Spinal cord (tissue), 10 donors: ENCODE data around the gene STAB1. TPM values are rescaled to one million over a fixed set of nuclear protein-coding genes. Genes with fewer than 3 reads are reported as not detected.
A peak's percentile ranks its signal among the peaks of the same experiment; 100 is the strongest.

Source experiments
- DNase-seq, 6 donors: peaks; one replicate each; pipeline versions ENCODE4 v3.0.0 to v3.0.0-alpha.2; 2013 to 2015; ENCODE audit warnings: low spot score in 6 of 6, low read depth in 4 of 6
- H3K27ac ChIP-seq: one replicate; pipeline ENCODE4 v1.5.1; 2013; ENCODE audit warnings: low read depth, low read length, control low read depth
- H3K27me3 ChIP-seq: one replicate; pipeline ENCODE4 v1.6.1; 2013; ENCODE audit warnings: low read length; ENCODE audit not compliant: control insufficient read depth, insufficient read depth
- H3K36me3 ChIP-seq: one replicate; pipeline ENCODE4 v1.6.1; 2013; ENCODE audit warnings: low read length; ENCODE audit not compliant: control insufficient read depth, insufficient read depth
- H3K4me1 ChIP-seq: one replicate; pipeline ENCODE4 v1.6.1; 2013; ENCODE audit warnings: low read length; ENCODE audit not compliant: control insufficient read depth, insufficient read depth
- H3K4me3 ChIP-seq: one replicate; pipeline ENCODE4 v1.5.1; 2013; ENCODE audit warnings: low read depth, low read length, control low read depth
- H3K9me3 ChIP-seq: one replicate; pipeline ENCODE4 v1.6.1; 2013; ENCODE audit warnings: low read length; ENCODE audit not compliant: control insufficient read depth, insufficient read depth
- WGBS: methylation state at CpG from one replicate; pipeline ENCODE4 v1.1.5; 2013; ENCODE audit warnings: missing lambda C conversion rate; ENCODE audit not compliant: insufficient coverage; 5-methylcytosine and 5-hydroxymethylcytosine counted together
- polyA plus RNA-seq, 2 donors: library from polyadenylated mRNA; unstranded; fragments of 120-200 nt; gene quantifications; one replicate each; pipeline ENCODE4 v1.2.1, GENCODE V29; 2013; ENCODE audit not compliant: insufficient read length in 2 of 2
- total RNA-seq, 2 donors: library from RNA; depleted of rRNA in 1 of 2; stranded (reverse); fragments of 120-200 nt in 1 of 2; fragments of >200 nt in 1 of 2; gene quantifications; one replicate each; pipeline versions ENCODE4 v1.2.3 to v1.2.4, GENCODE V29; 2013 to 2014
- donor health status: healthy.

Gene STAB1
- total and polyA plus RNA-seq, 4 donors = 34.5 to 79.7 (median 38.3) TPM

DNA sequence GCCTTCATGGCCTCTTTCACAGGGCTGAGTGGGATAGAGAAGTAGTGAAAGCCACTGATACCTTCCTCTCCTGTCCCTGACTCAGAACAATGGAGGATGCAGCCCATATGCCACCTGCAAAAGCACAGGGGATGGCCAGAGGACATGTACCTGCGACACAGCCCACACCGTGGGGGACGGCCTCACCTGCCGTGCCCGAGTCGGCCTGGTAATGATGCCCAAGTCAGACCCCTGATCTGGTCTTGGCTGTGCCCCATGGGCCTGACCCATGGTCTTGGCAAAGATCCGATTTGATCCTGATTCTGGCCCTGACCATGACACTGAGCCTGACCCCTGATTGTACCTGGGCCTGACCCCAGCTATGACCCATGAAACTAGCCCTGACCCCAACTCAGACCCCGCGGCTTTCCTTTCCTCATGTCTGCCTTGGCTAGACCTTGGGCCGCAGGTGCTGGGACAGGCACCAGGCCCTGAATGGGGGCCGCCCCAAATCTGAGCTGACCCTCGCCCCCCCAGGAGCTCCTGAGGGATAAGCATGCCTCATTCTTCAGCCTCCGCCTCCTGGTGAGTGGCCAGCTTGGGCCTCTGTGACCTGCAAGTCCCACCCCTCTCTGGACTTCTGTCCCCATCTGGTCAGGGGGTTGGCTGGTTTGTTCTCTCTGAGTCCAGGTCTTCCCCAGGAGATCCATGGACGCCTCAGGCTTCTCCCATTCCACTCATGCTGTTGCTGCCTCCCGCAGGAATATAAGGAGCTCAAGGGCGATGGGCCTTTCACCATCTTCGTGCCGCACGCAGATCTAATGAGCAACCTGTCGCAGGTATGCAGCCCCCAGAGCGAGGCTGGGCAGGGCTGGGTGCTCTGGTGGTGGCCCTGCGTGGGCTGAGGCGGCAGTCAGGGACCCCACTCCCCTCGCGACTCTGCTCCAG is 22.9 kb downstream of the STAB1 start:
- Histone ChIP-seq H3K9me3 (no peaks in the 10 kb centered on the region), H3K4me1 (peaks cover 13% of the 10 kb centered on the region), H3K27ac (no peak overlapping the region), H3K36me3 (peaks cover 35% of the 10 kb centered on the region), H3K27me3 (no peaks in the 10 kb centered on the region), H3K4me3 (peak overlapping the region; percentile 24)
- 69% methylated on average over 23 of the region's 25 CpGs for WGBS
- DNase-seq = no peak

DNA sequence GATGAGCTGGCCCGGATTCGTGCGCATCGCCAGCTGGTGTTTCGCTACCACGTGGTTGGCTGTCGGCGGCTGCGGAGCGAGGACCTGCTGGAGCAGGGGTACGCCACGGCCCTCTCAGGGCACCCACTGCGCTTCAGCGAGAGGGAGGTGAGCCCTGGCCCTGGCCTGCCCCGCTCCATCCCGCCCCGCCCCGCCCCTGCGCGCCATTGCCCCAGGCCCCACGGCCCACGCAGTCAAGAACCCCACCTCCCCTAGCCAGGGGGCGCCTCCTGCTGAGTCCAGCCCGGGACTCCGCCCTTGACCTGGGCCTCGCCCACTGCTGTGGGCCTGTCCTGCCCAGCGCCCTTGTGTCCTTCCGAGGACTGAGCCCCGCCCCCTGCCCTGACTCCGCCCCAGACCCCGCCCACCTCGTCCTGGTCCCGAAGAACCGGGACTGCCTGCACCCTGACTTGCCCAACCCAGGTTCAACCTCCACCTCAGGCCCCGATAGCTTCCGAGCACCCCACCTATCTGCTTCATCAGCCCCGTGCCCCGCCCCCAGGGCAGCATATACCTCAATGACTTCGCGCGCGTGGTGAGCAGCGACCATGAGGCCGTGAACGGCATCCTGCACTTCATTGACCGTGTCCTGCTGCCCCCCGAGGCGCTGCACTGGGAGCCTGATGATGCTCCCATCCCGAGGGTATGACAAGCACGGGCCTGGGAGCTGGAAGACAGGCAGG is 23.7 kb downstream of the STAB1 start:
- 22% methylated on average over 43 of the region's 50 CpGs for WGBS
- H3K36me3 ChIP-seq = peaks cover 44% of the 10 kb centered on the region
- H3K27ac ChIP-seq = no peak overlapping the region
- H3K27me3 ChIP-seq = no peaks in the 10 kb centered on the region
- peak overlapping the region; percentile 24 for H3K4me3 ChIP-seq
- H3K4me1 ChIP-seq = peaks cover 13% of the 10 kb centered on the region
- DNase-seq = peak in 2 of 6 donors; percentile 58
- H3K9me3 ChIP-seq = no peaks in the 10 kb centered on the region

DNA sequence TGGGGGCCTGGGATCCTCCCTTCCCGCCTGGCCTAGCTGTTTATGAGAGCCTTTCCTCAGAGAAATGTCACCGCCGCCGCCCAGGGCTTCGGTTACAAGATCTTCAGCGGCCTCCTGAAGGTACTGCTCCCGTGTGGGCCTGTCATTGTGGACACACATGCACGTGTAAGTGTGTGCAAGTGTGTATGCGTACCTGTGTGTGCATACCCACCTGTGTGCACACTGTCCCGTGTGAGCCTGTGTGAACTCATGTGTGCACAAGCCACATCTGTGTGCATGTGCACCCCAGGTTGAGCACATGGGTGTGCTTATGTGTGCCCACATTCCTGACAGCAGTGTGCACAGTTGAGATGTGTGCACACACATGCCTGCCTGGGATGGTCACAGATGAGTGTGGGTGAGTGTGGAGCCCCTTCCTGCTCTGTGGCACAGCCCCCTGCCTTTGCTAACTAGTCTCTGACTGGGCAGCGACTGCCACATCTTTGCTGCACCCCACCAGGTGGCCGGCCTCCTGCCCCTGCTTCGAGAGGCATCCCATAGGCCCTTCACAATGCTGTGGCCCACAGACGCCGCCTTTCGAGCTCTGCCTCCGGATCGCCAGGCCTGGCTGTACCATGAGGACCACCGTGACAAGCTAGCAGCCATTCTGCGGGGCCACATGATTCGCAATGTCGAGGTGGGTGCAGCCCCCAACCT is 24.5 kb downstream of the STAB1 start:
- Histone ChIP-seq H3K9me3 (no peaks in the 10 kb centered on the region), H3K36me3 (peaks cover 49% of the 10 kb centered on the region), H3K27ac (no peak overlapping the region), H3K4me1 (peaks cover 15% of the 10 kb centered on the region), H3K27me3 (no peaks in the 10 kb centered on the region), H3K4me3 (no peak overlapping the region)
- DNase-seq = no peak
- WGBS = 82% methylated on average over 22 of the region's 22 CpGs

DNA sequence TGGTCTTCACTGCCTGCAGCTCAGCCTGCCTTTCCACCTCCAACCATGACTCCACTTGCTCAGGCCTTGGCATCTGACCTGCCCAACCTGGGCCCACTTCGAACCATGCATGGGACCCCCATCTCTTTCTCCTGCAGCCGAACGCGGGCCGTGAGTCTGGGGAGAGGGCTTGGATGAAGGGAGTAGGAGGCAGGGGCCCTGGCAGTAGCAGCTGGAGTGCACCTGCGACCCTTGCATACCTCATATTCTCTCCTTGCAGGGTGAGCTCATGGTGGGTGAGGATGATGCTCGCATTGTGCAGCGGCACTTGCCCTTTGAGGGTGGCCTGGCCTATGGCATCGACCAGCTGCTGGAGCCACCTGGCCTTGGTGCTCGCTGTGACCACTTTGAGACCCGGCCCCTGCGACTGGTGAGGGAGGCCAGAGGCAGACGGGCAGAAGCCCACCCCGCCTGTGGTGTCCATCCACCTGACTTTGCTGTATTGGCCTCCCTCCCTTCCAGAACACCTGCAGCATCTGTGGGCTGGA is 25.1 kb downstream of the STAB1 start:
- DNase-seq = no peak
- H3K36me3 ChIP-seq = peaks cover 54% of the 10 kb centered on the region
- peaks cover 18% of the 10 kb centered on the region for H3K4me1 ChIP-seq
- no peaks in the 10 kb centered on the region for H3K9me3 ChIP-seq
- H3K27ac ChIP-seq = no peak overlapping the region
- H3K27me3 ChIP-seq = no peaks in the 10 kb centered on the region
- no peak overlapping the region for H3K4me3 ChIP-seq
- WGBS = 88% methylated on average over 9 of the region's 14 CpGs

DNA sequence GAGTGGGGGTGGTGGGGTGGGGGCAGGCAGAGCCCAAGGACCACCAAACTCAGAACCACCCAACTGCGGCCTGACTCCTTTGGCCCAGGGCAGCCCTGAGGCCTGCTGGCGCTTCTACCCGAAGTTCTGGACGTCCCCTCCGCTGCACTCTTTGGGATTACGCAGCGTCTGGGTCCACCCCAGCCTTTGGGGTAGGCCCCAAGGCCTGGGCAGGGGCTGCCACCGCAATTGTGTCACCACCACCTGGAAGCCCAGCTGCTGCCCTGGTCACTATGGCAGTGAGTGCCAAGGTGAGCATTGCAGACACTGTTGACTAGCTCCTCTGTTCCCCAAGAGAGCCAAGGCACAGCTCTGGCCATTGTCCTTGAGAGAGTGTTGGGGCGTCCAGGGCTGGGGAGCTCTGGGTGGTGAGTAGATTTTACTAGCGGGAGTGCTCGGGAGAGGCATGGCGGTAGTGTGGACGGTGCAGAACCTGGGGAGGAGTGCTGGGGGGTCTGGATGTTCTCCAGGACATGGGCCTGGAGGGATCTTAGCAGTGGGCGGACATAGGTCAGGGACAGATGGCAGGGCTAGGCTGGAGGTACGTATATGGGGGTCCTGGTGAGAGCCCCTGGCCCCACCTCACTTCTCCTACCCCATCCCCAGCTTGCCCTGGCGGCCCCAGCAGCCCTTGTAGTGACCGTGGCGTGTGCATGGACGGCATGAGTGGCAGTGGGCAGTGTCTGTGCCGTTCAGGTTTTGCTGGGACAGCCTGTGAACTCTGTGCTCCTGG is 25.8 kb downstream of the STAB1 start:
- 91% methylated on average over 20 of the region's 20 CpGs for WGBS

DNA sequence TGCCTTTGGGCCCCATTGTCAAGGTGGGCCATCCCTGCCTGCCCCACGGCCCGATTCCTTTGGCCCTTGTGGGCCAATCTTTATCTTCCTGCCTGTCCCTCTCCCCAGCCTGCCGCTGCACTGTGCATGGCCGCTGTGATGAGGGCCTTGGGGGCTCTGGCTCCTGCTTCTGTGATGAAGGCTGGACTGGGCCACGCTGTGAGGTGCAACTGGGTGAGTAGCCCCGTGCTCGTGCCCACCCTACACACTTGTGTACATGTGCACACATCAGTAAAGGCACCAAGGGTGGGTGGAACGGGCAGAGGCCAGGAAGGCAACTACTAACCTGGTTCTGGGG is 26.3 kb downstream of the STAB1 start:
- no peak overlapping the region for H3K4me3 ChIP-seq
- peaks cover 31% of the 10 kb centered on the region for H3K4me1 ChIP-seq
- no peak overlapping the region for H3K27ac ChIP-seq
- WGBS = 92% methylated on average over 6 of the region's 8 CpGs
- H3K9me3 ChIP-seq = no peaks in the 10 kb centered on the region
- H3K36me3 ChIP-seq = peaks cover 66% of the 10 kb centered on the region
- no peak for DNase-seq
- no peaks in the 10 kb centered on the region for H3K27me3 ChIP-seq

More for the DNA sequence above, 25.8 kb downstream of the STAB1 start:
- Histone ChIP-seq H3K27me3 (no peaks in the 10 kb centered on the region), H3K4me1 (peaks cover 25% of the 10 kb centered on the region), H3K36me3 (peaks cover 61% of the 10 kb centered on the region), H3K27ac (no peak overlapping the region), H3K9me3 (no peaks in the 10 kb centered on the region), H3K4me3 (no peak overlapping the region)
- no peak for DNase-seq

DNA sequence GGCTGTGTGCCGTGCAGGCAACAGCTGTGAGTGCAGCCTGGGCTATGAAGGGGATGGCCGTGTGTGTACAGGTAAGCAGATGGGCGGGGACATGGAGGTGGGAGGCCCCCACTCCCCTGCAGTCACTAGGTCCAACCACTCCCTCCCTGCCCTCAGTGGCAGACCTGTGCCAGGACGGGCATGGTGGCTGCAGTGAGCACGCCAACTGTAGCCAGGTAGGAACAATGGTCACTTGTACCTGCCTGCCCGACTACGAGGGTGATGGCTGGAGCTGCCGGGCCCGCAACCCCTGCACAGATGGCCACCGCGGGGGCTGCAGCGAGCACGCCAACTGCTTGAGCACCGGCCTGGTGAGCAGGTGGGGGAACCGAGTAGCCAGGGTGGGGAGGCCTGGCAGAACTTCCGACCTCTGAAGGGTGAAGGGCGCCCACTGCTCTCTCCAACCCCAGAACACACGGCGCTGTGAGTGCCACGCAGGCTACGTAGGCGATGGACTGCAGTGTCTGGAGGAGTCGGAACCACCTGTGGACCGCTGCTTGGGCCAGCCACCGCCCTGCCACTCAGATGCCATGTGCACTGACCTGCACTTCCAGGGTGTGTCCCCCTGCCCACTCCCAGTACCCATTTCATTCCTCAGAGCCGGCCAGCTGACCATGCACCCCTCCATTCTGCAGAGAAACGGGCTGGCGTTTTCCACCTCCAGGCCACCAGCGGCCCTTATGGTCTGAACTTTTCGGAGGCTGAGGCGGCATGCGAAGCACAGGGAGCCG is 26.9 kb downstream of the STAB1 start:
- H3K4me1 ChIP-seq = peaks cover 31% of the 10 kb centered on the region
- H3K9me3 ChIP-seq = no peaks in the 10 kb centered on the region
- H3K36me3 ChIP-seq = peaks cover 72% of the 10 kb centered on the region
- no peaks in the 10 kb centered on the region for H3K27me3 ChIP-seq
- no peak for DNase-seq
- H3K4me3 ChIP-seq = no peak overlapping the region
- H3K27ac ChIP-seq = no peak overlapping the region
- WGBS = 89% methylated on average over 29 of the region's 33 CpGs

DNA sequence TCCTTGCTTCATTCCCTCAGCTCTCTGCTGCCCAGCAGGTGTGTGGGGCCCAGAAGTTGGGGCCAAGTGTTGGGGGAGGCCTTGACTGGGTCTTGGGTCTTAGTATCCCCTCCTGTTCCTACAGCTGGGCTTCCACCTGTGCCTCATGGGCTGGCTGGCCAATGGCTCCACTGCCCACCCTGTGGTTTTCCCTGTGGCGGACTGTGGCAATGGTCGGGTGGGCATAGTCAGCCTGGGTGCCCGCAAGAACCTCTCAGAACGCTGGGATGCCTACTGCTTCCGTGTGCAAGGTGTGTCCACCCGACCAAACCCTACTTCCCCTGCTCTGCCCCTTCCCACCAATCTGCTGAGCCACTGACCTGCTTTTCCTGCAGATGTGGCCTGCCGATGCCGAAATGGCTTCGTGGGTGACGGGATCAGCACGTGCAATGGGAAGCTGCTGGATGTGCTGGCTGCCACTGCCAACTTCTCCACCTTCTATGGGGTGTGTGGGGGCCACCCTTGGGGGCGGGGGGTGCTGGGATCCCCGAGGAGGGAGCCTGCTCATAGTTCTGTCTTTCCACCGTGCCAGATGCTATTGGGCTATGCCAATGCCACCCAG is 27.6 kb downstream of the STAB1 start:
- 89% methylated on average over 12 of the region's 14 CpGs for WGBS
- Histone ChIP-seq H3K4me3 (no peak overlapping the region), H3K27ac (no peak overlapping the region), H3K4me1 (peaks cover 31% of the 10 kb centered on the region), H3K36me3 (peaks cover 79% of the 10 kb centered on the region), H3K9me3 (no peaks in the 10 kb centered on the region), H3K27me3 (no peaks in the 10 kb centered on the region)
- no peak for DNase-seq
